Progenitor cell of endocrine pancreas (in vitro differentiated cells): ENCODE measurements around the gene LILRA6. TPM values are rescaled to one million over a fixed set of nuclear protein-coding genes. Genes with fewer than 3 reads are reported as not detected.
"Not testable (repeated sequence)": the region's sequence is repeated elsewhere in the genome, so short reads cannot be mapped to it uniquely, and the experiment has no call there.

Experiments
- DNase-seq: peaks from one replicate; pipeline ENCODE4 v3.0.0; 2021; ENCODE audit warnings: low spot score; ENCODE audit not compliant: unreplicated experiment
- H3K27ac Mint-ChIP-seq: 2 replicates; pipeline ENCODE4 v1.8.0; 2021; ENCODE audit warnings: mild to moderate bottlenecking, moderate library complexity, mixed read lengths
- H3K27me3 Mint-ChIP-seq: 2 replicates; pipeline ENCODE4 v1.8.0; 2021; ENCODE audit warnings: mixed read lengths
- H3K36me3 Mint-ChIP-seq: 2 replicates; pipeline ENCODE4 v1.8.0; 2022; ENCODE audit warnings: mixed read lengths; ENCODE audit not compliant: insufficient read depth
- H3K4me1 Mint-ChIP-seq: 2 replicates; pipeline ENCODE4 v1.8.0; 2021; ENCODE audit warnings: low read depth, mixed read lengths
- H3K4me3 Mint-ChIP-seq: 2 replicates; pipeline ENCODE4 v1.8.0; 2021; ENCODE audit warnings: low read depth, mild to moderate bottlenecking, moderate library complexity, mixed read lengths
- H3K9me3 Mint-ChIP-seq: 2 replicates; pipeline ENCODE4 v1.8.0; 2021; ENCODE audit warnings: low read depth, mixed read lengths
- CTCF ChIP-seq: fragments of 200-600 bp; sonication (generic); IDR thresholded peaks from one replicate; pipeline ENCODE4 v1.5.0; 2021; ENCODE audit warnings: antibody characterized with exemption, mild to moderate bottlenecking; ENCODE audit not compliant: unreplicated experiment
- long read RNA-seq: library from polyadenylated mRNA; unstranded; transcript quantifications from one replicate; pipeline ENCODE4 v2.0.0, GENCODE V29; 2020
- total RNA-seq: library from RNA; stranded (reverse); gene quantifications from 2 replicates; pipeline ENCODE4 v1.2.1, GENCODE V29; 2021

Gene LILRA6
- total RNA-seq = not detected in 2 replicates
- long read RNA-seq = 0 reads

DNA sequence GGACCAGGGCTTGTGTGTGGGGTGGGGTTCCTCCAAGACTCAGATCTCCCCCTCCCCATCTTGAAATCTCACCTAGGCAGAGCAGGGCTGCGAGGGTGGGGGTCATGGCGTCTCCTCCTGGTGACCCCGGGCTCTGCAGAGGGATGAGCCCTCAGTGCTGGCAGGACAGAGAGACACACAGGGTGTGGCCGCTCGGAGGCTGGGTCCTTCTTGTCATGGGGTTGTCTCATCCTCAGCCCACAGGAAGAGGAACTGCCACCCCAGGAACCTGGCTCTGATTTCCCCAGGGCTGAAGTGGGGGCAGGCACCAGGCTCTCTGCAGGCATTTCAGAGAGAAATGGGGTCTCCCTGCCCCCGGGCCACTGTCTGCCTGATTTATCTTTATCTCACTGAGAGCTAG is at the start of gene LILRA6:
TSS of gene LILRA6 (minus strand) at position 145 of the 400 bp plus-strand sequence.
- not testable (repeated sequence) for H3K4me3 Mint-ChIP-seq, H3K36me3 Mint-ChIP-seq, H3K9me3 Mint-ChIP-seq, H3K4me1 Mint-ChIP-seq, DNase-seq, H3K27ac Mint-ChIP-seq
- peaks cover 30% of the 10 kb centered on the region for H3K27me3 Mint-ChIP-seq

- not testable (repeated sequence) for H3K27ac Mint-ChIP-seq, H3K9me3 Mint-ChIP-seq
- peaks cover 61% of the 10 kb centered on the region for H3K27me3 Mint-ChIP-seq
These were observed 46.6 kb upstream of the LILRA6 start for GRCh38 chr19:54289160-54289559.

GRCh38 chr19:54287456-54287855 is 44.9 kb upstream of the LILRA6 start:
- no peak for DNase-seq
- Mint-ChIP-seq H3K4me3 (no peak overlapping the region), H3K4me1 (no peaks in the 10 kb centered on the region), H3K9me3 (no peaks in the 10 kb centered on the region), H3K27me3 (peaks cover 56% of the 10 kb centered on the region), H3K36me3 (no peaks in the 10 kb centered on the region), H3K27ac (no peak overlapping the region)
- no peak for TF ChIP-seq CTCF

More at GRCh38 chr19:54289160-54289559, 46.6 kb upstream of the LILRA6 start:
- DNase-seq, H3K36me3 Mint-ChIP-seq, H3K4me3 Mint-ChIP-seq, H3K4me1 Mint-ChIP-seq: not testable (repeated sequence)

DNA sequence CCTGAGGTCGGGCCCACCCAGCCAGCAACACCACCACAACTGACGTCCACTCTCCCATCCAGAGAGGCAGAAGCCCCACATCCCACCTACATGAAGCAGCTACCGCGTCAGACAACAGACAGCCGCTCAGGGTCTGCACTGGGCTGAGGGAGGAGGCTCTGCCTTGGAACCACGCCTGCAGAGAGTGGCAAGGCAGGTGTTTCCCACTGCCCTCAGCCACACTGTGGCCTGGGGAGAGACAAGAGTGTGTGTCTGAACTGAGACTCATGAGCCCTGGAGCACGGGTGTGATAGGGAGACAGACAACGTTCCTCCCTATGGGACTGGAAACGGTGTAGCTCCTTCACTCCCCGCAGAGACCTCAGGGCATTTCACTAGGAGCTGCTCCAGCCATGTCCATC is 43.7 kb upstream of the LILRA6 start:
- H3K4me3 Mint-ChIP-seq, H3K4me1 Mint-ChIP-seq, H3K36me3 Mint-ChIP-seq, H3K27ac Mint-ChIP-seq, H3K9me3 Mint-ChIP-seq, DNase-seq: not testable (repeated sequence)
- H3K27me3 Mint-ChIP-seq = peaks cover 62% of the 10 kb centered on the region

- H3K27ac Mint-ChIP-seq, DNase-seq, H3K4me3 Mint-ChIP-seq, H3K4me1 Mint-ChIP-seq, H3K36me3 Mint-ChIP-seq, H3K9me3 Mint-ChIP-seq: not testable (repeated sequence)
- H3K27me3 Mint-ChIP-seq = peaks cover 65% of the 10 kb centered on the region
These were observed 43.0 kb upstream of the LILRA6 start for GRCh38 chr19:54285427-54286056.

DNA sequence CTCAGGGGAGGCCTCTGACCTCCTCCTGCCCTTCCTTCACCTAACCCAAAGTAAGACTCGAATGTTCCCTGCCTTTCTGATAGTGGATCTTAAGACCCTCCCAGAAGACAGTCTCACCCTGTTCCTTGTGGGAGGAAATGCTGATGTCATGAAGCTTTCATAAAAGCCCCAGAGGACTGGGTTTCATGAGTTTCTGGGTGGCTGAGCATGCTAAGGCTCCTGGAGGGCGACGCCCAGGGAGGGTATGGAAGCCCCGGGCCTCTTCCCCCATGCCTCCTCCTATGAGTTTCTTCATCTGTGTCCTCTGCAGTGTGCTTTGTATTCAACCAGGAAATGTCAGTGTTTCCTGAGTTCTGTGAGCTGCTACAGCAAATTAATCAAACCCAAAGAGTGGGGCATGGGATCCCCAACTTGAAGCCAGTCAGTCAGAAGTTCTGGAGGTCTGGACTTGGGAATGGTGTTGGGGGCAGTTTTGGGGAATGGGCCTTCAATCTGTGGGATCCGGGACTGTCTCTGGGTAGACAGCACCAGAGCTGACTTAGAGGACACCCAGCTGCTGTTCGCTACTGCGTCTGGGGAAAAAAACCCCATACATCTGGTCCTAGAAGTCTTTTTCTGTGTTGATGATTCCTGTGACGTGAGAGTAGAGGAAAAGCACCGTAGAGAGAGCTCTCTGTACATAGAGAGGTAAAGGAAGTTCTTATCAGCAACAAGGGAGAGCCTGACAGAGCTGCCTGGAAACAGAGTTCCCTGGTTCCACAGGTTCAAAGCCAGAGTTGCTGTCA is 40.3 kb upstream of the LILRA6 start:
- Mint-ChIP-seq H3K4me3 (no peak overlapping the region), H3K36me3 (no peaks in the 10 kb centered on the region), H3K9me3 (no peaks in the 10 kb centered on the region), H3K27me3 (peaks cover 57% of the 10 kb centered on the region), H3K27ac (no peak overlapping the region), H3K4me1 (no peaks in the 10 kb centered on the region)
- TF ChIP-seq CTCF = no peak
- no peak for DNase-seq

- not testable (repeated sequence) for H3K27ac Mint-ChIP-seq, H3K9me3 Mint-ChIP-seq, H3K36me3 Mint-ChIP-seq, DNase-seq, H3K4me3 Mint-ChIP-seq, H3K4me1 Mint-ChIP-seq
- peaks cover 46% of the 10 kb centered on the region for H3K27me3 Mint-ChIP-seq
These were observed 39.1 kb upstream of the LILRA6 start for GRCh38 chr19:54281729-54282075.
